Sigmoid colon (tissue), 4 donors: Measurements from ENCODE around the gene SLC9B1.

Experiments used
- EP300 ChIP-seq, 4 donors: sonication (generic); formaldehyde crosslinking; IDR thresholded peaks; one replicate each; pipeline ENCODE4 v1.6.1; 2017; ENCODE audit warnings: antibody characterized with exemption in 4 of 4
- POLR2A ChIP-seq, 2 donors: fragments of 450-650 bp; IDR thresholded peaks; one replicate each; pipeline ENCODE4 v1.6.1; 2016; ENCODE audit warnings: antibody characterized with exemption in 2 of 2, mild to moderate bottlenecking in 2 of 2, moderate library complexity in 2 of 2
- TF ChIP-seq, protein P1 (sequence below), 4 experiments: fragments of 450-650 bp in 3 of 4; fragments of 200-600 bp in 1 of 4; IDR thresholded peaks; one replicate each; pipeline ENCODE4 v1.5.1; 2016 to 2019; ENCODE audit warnings: antibody characterized with exemption in 4 of 4, mild to moderate bottlenecking in 3 of 4, moderate library complexity in 2 of 4

DNA sequence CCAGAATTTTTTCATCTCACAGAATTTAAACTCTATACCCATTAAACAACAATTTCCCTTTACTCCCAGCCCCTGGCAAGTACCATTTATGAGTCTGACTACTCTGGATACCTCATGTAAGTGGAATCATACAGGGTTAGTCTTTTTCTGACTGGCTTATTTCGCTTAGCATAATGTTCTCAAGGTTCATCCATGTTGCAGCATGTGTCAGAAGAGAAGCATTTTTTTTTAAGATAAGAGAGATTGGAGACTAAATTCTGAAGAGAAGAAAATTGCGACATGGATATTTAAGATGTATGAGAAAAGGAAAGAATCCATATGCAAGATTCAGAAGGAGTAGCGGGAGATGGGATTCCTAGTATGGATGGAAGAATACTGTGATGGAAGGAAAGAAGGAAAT, 11.3 kb upstream of the SLC9B1 start:
- TF ChIP-seq, protein P1, sequence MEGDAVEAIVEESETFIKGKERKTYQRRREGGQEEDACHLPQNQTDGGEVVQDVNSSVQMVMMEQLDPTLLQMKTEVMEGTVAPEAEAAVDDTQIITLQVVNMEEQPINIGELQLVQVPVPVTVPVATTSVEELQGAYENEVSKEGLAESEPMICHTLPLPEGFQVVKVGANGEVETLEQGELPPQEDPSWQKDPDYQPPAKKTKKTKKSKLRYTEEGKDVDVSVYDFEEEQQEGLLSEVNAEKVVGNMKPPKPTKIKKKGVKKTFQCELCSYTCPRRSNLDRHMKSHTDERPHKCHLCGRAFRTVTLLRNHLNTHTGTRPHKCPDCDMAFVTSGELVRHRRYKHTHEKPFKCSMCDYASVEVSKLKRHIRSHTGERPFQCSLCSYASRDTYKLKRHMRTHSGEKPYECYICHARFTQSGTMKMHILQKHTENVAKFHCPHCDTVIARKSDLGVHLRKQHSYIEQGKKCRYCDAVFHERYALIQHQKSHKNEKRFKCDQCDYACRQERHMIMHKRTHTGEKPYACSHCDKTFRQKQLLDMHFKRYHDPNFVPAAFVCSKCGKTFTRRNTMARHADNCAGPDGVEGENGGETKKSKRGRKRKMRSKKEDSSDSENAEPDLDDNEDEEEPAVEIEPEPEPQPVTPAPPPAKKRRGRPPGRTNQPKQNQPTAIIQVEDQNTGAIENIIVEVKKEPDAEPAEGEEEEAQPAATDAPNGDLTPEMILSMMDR (IDR thresholded peaks at IDR 0.05): no peak
- TF ChIP-seq EP300 (IDR thresholded peaks at IDR 0.05): no peak
- TF ChIP-seq POLR2A (IDR thresholded peaks at IDR 0.05): no peak
